H9 (cell line): ENCODE data around the gene NT5DC3. TPM values are rescaled to one million over a fixed set of nuclear protein-coding genes. Genes with fewer than 3 reads are reported as not detected.
A peak's percentile ranks its signal among the peaks of the same experiment; 100 is the strongest.

Experiments used
- DNase-seq: peaks from one replicate; pipeline ENCODE4 v3.0.0-alpha.2; 2017
- H2AFZ ChIP-seq: one replicate; pipeline ENCODE4 v1.6.1; 2013; ENCODE audit warnings: mild to moderate bottlenecking, low read length, control low read depth, moderate library complexity
- H2AK5ac ChIP-seq: 2 replicates; pipeline ENCODE4 v1.6.1; 2013; ENCODE audit warnings: low read length, control low read depth, mixed read lengths; ENCODE audit not compliant: insufficient read length
- H2BK120ac ChIP-seq: one replicate; pipeline ENCODE4 v1.6.1; 2013; ENCODE audit warnings: low read depth, mild to moderate bottlenecking, low read length, control low read depth, inconsistent platforms; ENCODE audit not compliant: poor library complexity, severe bottlenecking
- H2BK12ac ChIP-seq: 2 replicates; pipeline ENCODE4 v1.6.1; 2013; ENCODE audit warnings: low read length, control low read depth, mixed read lengths, low read depth; ENCODE audit not compliant: insufficient read length
- H2BK15ac ChIP-seq: 2 replicates; pipeline ENCODE4 v1.6.1; 2013; ENCODE audit warnings: low read depth, low read length, control low read depth
- H2BK20ac ChIP-seq: one replicate; pipeline ENCODE4 v1.6.1; 2013; ENCODE audit warnings: low read depth, mild to moderate bottlenecking, low read length, control low read depth, inconsistent platforms; ENCODE audit not compliant: poor library complexity, severe bottlenecking
- H2BK5ac ChIP-seq: 2 replicates; pipeline ENCODE4 v1.6.1; 2013; ENCODE audit warnings: low read length, control low read depth, mixed read lengths; ENCODE audit not compliant: insufficient read length
- H3K14ac ChIP-seq: 2 replicates; pipeline ENCODE4 v1.6.1; 2013; ENCODE audit warnings: low read length, control low read depth; ENCODE audit not compliant: insufficient read depth
- H3K18ac ChIP-seq: 2 replicates; pipeline ENCODE4 v1.6.1; 2013; ENCODE audit warnings: low read depth, mild to moderate bottlenecking, mixed read lengths, low read length, control low read depth; ENCODE audit not compliant: insufficient read length
- H3K23ac ChIP-seq: 2 replicates; pipeline ENCODE4 v1.6.1; 2013; ENCODE audit warnings: low read length, control low read depth, mixed read lengths, low read depth; ENCODE audit not compliant: insufficient read length
- H3K23me2 ChIP-seq: 2 replicates; pipeline ENCODE4 v1.6.1; 2013; ENCODE audit warnings: low read depth, mild to moderate bottlenecking, mixed read lengths, low read length, control low read depth; ENCODE audit not compliant: insufficient read length, poor library complexity, severe bottlenecking
- H3K27ac ChIP-seq: 2 replicates; pipeline ENCODE4 v1.5.1; 2013; ENCODE audit warnings: low read length, control low read depth, mixed read lengths, low read depth; ENCODE audit not compliant: insufficient read length
- H3K27me3 ChIP-seq: 2 replicates; pipeline ENCODE4 v1.6.1; 2013; ENCODE audit warnings: low read length, control low read depth, inconsistent platforms; ENCODE audit not compliant: insufficient read depth
- H3K4ac ChIP-seq: 2 replicates; pipeline ENCODE4 v1.6.1; 2013; ENCODE audit warnings: low read depth, mild to moderate bottlenecking, control low read depth, inconsistent platforms, low read length, moderate library complexity
- H3K4me1 ChIP-seq: 2 replicates; pipeline ENCODE4 v1.6.1; 2013; ENCODE audit warnings: low read length, control low read depth, inconsistent platforms; ENCODE audit not compliant: insufficient read depth
- H3K4me2 ChIP-seq: 2 replicates; pipeline ENCODE4 v1.6.1; 2013; ENCODE audit warnings: low read length, control low read depth, mixed read lengths; ENCODE audit not compliant: insufficient read length, insufficient read depth
- H3K56ac ChIP-seq: 2 replicates; pipeline ENCODE4 v1.6.1; 2013; ENCODE audit warnings: low read depth, mild to moderate bottlenecking, mixed read lengths, low read length, control low read depth; ENCODE audit not compliant: insufficient read length
- H3K79me1 ChIP-seq: 2 replicates; pipeline ENCODE4 v1.6.1; 2013; ENCODE audit warnings: low read depth, mild to moderate bottlenecking, moderate library complexity, low read length, control low read depth, inconsistent platforms; ENCODE audit not compliant: insufficient read depth, poor library complexity, severe bottlenecking
- H3K79me2 ChIP-seq: 2 replicates; pipeline ENCODE4 v1.6.1; 2013; ENCODE audit warnings: low read length, control low read depth, inconsistent platforms; ENCODE audit not compliant: insufficient read depth
- H3K9ac ChIP-seq: 2 replicates; pipeline ENCODE4 v1.6.1; 2013; ENCODE audit warnings: low read length, control low read depth, mixed read lengths; ENCODE audit not compliant: insufficient read length; ENCODE audit errors: extremely low read depth
- H3K9me3 ChIP-seq: one replicate; pipeline ENCODE4 v1.6.1; 2013; ENCODE audit warnings: low read depth, low read length, inconsistent platforms; ENCODE audit not compliant: control insufficient read depth
- H3T11ph ChIP-seq: one replicate; pipeline ENCODE4 v1.6.1; 2013; ENCODE audit warnings: mild to moderate bottlenecking, low read length, control low read depth, inconsistent platforms
- H4K20me1 ChIP-seq: one replicate; pipeline ENCODE4 v1.6.1; 2013; ENCODE audit not compliant: control insufficient read depth, insufficient read length, insufficient read depth
- H4K5ac ChIP-seq: 2 replicates; pipeline ENCODE4 v1.6.1; 2013; ENCODE audit warnings: low read depth, mild to moderate bottlenecking, mixed read lengths, low read length, control low read depth; ENCODE audit not compliant: insufficient read length
- H4K8ac ChIP-seq: replicated peaks from 2 replicates; pipeline ENCODE4 v1.6.1; 2013; ENCODE audit warnings: low read length, control low read depth, mixed read lengths, low read depth; ENCODE audit not compliant: insufficient read length
- H4K91ac ChIP-seq: 2 replicates; pipeline ENCODE4 v1.6.1; 2013; ENCODE audit warnings: low read depth, mild to moderate bottlenecking, moderate library complexity, mixed read lengths, low read length, control low read depth; ENCODE audit not compliant: insufficient read length
- H3K27ac Mint-ChIP-seq, 3 experiments: 2 replicates in 2 of 3; 3 replicates in 1 of 3; pipeline ENCODE4 v1.8.0; 2020 to 2021; ENCODE audit warnings: mixed read lengths in 3 of 3, mild to moderate bottlenecking in 1 of 3, moderate library complexity in 1 of 3
- H3K27me3 Mint-ChIP-seq: 2 replicates; pipeline ENCODE4 v1.8.0; 2021; ENCODE audit warnings: low read depth, mild to moderate bottlenecking, moderate library complexity, mixed read lengths
- H3K36me3 Mint-ChIP-seq, 3 experiments: 2 replicates in 2 of 3; 3 replicates in 1 of 3; pipeline ENCODE4 v1.8.0; 2020 to 2021; ENCODE audit warnings: low read depth in 3 of 3, mixed read lengths in 3 of 3; ENCODE audit not compliant: insufficient read depth in 1 of 3
- H3K4me1 Mint-ChIP-seq, 2 experiments: 2 replicates each; pipeline ENCODE4 v1.8.0; 2020; ENCODE audit warnings: mixed read lengths in 2 of 2
- H3K4me3 Mint-ChIP-seq, 2 experiments: 2 replicates in 1 of 2; 3 replicates in 1 of 2; pipeline ENCODE4 v1.8.0; 2020 to 2021; ENCODE audit warnings: mild to moderate bottlenecking in 2 of 2, mixed read lengths in 2 of 2, moderate library complexity in 1 of 2
- H3K9me3 Mint-ChIP-seq, 2 experiments: 2 replicates in 1 of 2; 3 replicates in 1 of 2; pipeline ENCODE4 v1.8.0; 2020; ENCODE audit warnings: mild to moderate bottlenecking in 2 of 2, mixed read lengths in 2 of 2, moderate library complexity in 1 of 2
- WGBS: extraction: QIAGEN DNeasy Blood & Tissue Kit; methylation state at CpG from one replicate; pipeline ENCODE4 v1.1.7; 2013; ENCODE audit warnings: missing lambda C conversion rate, low lambda C conversion rate, mixed read lengths; ENCODE audit not compliant: insufficient read length; ENCODE audit errors: extremely low coverage; 5-methylcytosine and 5-hydroxymethylcytosine counted together
- long read RNA-seq: library from polyadenylated mRNA; unstranded; transcript quantifications from one replicate; pipeline ENCODE4 v2.0.0, GENCODE V29; 2020
- total RNA-seq: library from RNA; stranded (reverse); gene quantifications from 2 replicates; pipeline ENCODE4 v1.2.1, GENCODE V29; 2021
- TF ChIP-seq, protein P1 (sequence below): fragments of 200-600 bp; sonication (generic); conservative IDR thresholded peaks from 3 replicates; pipeline ENCODE4 v1.8.0; 2021; ENCODE audit warnings: antibody characterized with exemption, mild to moderate bottlenecking

Gene NT5DC3
- 13.3 and 13.6 TPM in 2 replicates for total RNA-seq
- long read RNA-seq, partial matches to known transcripts, result 1 of 5 reads
- long read RNA-seq, other reads (novel, unspliced or antisense), result 4 of 5 reads

DNA sequence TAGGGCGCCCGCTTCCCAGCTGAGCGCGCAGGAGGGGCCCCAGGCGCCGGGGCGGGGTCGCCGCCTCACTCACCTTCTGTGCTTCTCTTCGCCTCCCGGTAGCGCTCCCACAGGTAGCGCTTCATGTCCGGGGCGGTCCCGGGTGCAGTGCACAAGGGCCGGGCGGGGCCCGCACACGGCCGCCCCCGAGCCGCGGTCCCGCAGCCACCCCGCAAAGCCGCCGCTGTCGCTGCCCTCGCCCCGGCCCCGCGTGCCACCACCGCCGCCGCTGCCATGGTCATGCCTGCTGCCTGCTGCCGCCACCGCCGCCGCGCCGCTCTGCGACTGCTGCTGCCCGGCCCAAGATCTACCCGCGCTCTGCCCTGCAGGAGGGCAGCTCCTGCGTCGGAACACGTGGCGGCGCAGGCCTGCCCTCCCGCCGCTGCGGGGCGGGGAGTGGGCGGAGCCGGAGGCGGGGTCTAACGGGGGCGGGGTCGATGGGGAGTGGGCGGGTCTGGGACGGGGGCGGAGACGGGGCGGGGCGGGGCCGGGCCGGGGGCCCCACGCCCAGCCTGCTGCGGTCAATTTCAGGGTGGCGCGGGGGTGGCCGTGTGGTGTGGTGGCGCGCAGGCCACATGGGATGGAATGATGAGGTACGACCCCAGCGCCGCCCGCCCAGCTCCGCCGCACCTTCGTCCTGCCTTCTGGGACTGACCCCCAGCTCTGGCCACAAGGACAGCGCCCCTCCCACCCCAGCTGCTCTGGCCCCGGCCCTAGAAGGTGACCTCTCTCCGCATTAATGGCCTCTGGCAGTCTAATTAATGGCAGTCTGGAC, at the start of gene NT5DC3:
NT5DC3 (minus strand) TSS at position 359 of the 814 bp plus-strand sequence; CDS start at position 281, 78 bp downstream.
- no peak within 1 kb of the TSS for H2BK12ac ChIP-seq
- H3K14ac ChIP-seq, result peak within 1 kb of the TSS; percentile 91
- H3K18ac ChIP-seq, result peak within 1 kb of the TSS; percentile 54
- H2BK5ac ChIP-seq, result no peak within 1 kb of the TSS
- H3K4me1 ChIP-seq, result peaks cover 4% of the 10 kb centered on the region; the same call in 1 of the 2 replicates
- no peak within 1 kb of the TSS for H3K4ac ChIP-seq
- H3T11ph ChIP-seq, result no peak within 1 kb of the TSS
- H4K20me1 ChIP-seq, result no peaks in the 10 kb centered on the region
- H3K79me2 ChIP-seq, result peaks cover 6% of the 10 kb centered on the region; the same call in 1 of the 2 replicates
- no peak within 1 kb of the TSS for H4K5ac ChIP-seq
- Mint-ChIP-seq H3K27me3 (peaks cover 3% of the 10 kb centered on the region; the same call in 1 of the 2 replicates), H3K9me3 (no peaks in the 10 kb centered on the region), H3K4me3 (peak within 1 kb of the TSS; percentile 86 to 91), H3K27ac (peak within 1 kb of the TSS in 2 of 3 experiments; percentile 96 to 98; a peak in 5 of 7 replicates), H3K4me1 (peaks cover 25 to 26% of the 10 kb centered on the region in 2 experiments), H3K36me3 (peaks cover 12 to 19% (median 14%) of the 10 kb centered on the region in 3 experiments; a peak in 6 of 7 replicates)
- TF ChIP-seq, protein P1, sequence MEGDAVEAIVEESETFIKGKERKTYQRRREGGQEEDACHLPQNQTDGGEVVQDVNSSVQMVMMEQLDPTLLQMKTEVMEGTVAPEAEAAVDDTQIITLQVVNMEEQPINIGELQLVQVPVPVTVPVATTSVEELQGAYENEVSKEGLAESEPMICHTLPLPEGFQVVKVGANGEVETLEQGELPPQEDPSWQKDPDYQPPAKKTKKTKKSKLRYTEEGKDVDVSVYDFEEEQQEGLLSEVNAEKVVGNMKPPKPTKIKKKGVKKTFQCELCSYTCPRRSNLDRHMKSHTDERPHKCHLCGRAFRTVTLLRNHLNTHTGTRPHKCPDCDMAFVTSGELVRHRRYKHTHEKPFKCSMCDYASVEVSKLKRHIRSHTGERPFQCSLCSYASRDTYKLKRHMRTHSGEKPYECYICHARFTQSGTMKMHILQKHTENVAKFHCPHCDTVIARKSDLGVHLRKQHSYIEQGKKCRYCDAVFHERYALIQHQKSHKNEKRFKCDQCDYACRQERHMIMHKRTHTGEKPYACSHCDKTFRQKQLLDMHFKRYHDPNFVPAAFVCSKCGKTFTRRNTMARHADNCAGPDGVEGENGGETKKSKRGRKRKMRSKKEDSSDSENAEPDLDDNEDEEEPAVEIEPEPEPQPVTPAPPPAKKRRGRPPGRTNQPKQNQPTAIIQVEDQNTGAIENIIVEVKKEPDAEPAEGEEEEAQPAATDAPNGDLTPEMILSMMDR, result no peak
- H3K79me1 ChIP-seq, result no peaks in the 10 kb centered on the region
- no peaks in the 10 kb centered on the region for H3K9me3 ChIP-seq
- H3K4me2 ChIP-seq, result peak within 1 kb of the TSS; percentile 55
- H4K8ac ChIP-seq, result no peak within 1 kb of the TSS
- H3K23ac ChIP-seq, result no peak within 1 kb of the TSS
- H2BK20ac ChIP-seq, result no peak within 1 kb of the TSS
- no peak within 1 kb of the TSS for H2AFZ ChIP-seq
- DNase-seq, result peak; percentile 92
- H2AK5ac ChIP-seq, result no peak within 1 kb of the TSS
- H3K23me2 ChIP-seq, result peaks cover 8% of the 10 kb centered on the region
- no peak within 1 kb of the TSS for H3K56ac ChIP-seq
- no CpG with 5 or more reads among the region's 86 CpGs for WGBS
- H4K91ac ChIP-seq, result no peak within 1 kb of the TSS
- H3K9ac ChIP-seq, result peak within 1 kb of the TSS; percentile 5
- H3K27me3 ChIP-seq, result no peaks in the 10 kb centered on the region
- no peak within 1 kb of the TSS for H2BK120ac ChIP-seq
- H3K27ac ChIP-seq, result no peak within 1 kb of the TSS
- no peak within 1 kb of the TSS for H2BK15ac ChIP-seq
